Fibroblast of the conjunctiva (primary cell): ENCODE measurements around the gene MPND.
A peak's percentile ranks its signal among the peaks of the same experiment; 100 is the strongest.

ENCODE experiments used
- DNase-seq: peaks from one replicate; pipeline ENCODE4 v3.0.0-alpha.2; 2010; ENCODE audit warnings: low read depth

The MPND gene, protein sequence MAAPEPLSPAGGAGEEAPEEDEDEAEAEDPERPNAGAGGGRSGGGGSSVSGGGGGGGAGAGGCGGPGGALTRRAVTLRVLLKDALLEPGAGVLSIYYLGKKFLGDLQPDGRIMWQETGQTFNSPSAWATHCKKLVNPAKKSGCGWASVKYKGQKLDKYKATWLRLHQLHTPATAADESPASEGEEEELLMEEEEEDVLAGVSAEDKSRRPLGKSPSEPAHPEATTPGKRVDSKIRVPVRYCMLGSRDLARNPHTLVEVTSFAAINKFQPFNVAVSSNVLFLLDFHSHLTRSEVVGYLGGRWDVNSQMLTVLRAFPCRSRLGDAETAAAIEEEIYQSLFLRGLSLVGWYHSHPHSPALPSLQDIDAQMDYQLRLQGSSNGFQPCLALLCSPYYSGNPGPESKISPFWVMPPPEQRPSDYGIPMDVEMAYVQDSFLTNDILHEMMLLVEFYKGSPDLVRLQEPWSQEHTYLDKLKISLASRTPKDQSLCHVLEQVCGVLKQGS

DNA sequence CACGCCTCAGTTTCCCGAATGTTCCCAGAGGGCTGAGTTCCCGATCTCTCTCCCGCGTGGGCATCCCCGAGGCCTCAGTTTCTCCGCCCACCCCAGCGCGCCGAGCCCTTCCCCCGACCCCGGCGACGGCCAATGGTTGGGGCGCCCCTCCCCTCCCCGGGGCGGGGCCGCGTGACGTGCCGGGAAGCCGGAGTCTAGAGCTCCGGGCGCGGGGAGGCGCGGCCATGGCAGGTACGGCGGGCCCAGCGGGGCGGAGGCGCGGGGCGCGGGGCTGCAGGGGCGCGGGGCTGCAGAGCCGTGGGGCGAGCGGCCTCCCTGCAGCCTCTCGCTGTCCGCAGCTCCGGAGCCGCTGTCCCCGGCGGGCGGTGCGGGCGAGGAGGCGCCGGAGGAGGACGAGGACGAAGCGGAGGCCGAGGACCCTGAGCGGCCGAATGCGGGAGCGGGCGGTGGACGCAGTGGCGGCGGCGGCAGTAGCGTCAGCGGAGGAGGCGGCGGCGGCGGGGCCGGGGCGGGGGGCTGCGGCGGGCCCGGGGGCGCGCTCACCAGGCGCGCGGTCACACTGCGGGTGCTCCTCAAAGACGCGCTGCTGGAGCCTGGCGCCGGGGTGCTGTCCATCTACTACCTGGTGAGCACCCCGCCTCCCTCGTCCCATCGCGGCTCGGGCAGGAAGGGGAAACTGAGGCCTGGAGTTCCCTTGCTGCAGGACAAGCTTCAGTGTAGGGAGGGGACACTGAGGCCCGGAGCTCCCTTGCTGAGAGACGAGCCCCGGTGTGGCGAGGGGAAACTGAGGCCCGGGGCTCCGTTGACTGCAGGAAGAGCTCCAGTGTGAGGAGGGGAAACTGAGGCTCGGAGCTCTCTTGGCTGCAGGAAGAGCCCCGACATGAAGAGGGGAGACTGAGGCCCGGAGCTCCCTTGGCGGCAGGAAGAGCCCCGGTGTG, at the start of gene MPND:
Gene MPND (plus strand): TSS at position 193 of the 938 bp plus-strand sequence. CDS start 32 bp downstream, at position 225.
- peak; percentile 27 for DNase-seq

DNA sequence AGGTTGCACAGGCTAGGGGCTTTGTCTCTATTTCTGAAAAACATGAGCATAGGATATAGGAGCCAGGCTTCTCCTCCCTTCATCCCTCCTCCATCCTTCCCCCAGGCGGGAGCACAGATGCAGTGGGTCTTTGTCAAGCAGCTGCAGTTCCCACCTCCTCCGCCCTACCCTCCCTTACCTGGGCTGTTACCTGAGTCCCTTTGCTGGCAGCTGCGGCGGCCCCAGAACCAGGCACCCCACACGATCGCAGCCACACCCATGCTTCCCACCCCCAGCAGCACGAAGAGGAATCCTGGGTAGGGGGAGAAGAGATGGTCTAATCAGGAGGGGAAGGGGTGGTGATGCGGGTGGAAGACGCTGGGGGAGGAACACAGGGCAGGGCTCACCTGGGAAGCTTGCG, 49.0 kb upstream of the MPND start:
- no peak for DNase-seq

DNA sequence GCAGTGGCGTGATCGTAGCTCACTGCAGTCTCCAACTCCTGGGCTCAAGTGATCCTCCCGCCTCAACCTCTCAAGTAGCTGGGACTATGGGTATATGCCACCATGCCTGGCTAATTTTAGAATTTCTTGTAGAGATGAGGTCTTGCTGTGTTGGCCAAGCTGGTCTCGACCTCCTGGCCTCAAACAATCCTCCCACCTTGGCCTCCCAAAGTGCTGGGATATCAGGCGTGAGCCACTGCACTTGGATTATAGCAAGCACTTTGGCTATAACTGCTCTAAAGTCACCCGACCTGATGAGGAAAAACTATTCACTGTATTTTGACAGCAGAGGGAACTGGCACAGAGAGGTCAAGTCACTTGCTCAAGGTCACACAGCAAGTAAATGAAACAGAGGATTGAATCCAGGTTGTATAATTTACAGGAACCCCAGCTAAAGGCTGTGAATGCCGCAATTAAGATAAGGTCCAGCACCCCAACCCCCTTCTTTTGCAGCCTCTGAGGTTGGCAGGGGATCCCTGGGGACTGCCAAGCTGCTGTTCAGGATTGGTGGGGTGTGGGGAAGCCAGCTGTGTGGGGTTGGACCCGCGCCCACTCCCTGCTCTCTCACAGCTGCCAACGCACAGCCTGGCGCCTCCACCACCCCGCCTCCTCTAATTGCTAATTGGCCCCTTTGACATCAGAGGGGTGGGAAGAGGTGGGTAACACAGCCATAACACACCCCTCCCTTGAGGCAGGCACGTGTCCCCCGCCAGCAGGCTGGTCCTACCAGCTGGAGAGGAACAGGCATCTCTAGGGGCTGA, 47.2 kb upstream of the MPND start:
- no peak for DNase-seq

DNA sequence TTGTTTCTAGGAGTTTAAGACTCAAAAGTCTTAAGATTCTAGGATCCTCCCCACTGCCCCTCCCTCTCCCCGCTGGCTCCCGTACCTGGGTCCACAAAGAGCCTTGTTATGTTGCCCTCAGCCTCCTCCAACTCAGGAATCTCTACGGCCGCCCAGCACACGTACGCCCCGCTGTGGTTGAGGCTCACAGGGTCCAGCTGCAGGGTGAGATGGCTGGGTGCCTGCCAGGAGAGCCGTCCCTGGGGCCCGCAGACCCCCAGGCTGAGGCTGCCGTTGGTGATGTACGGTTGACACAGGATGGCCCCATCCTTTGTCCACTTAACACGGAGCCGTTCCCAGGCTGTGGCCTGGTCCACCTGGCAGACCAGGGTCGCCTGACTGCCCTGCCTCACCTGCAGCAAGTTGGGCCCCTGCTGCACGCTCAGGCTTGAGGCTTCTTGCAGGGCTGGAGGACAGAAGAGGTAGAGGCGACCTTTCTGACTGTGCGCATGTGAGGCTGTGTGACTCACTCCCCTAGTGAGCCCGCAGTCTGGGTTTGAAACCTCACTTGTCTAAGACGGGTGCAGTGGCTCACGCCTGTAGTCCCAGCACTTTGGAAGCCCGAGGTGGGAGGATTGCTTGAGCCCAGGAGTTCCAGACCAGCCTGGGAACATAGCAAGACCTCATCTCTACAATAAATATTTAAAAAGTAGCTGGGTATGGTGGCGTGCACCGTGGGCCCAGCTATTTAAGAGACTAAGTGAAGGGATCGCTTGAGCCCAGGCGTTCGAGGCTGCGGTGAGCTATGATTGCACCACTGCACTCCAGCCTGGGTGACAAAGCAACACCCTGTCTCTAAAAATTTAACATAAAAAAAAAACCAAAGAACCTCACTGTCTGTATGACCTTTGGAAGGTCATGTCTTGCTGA, 45.2 kb upstream of the MPND start:
- DNase-seq, result no peak

DNA sequence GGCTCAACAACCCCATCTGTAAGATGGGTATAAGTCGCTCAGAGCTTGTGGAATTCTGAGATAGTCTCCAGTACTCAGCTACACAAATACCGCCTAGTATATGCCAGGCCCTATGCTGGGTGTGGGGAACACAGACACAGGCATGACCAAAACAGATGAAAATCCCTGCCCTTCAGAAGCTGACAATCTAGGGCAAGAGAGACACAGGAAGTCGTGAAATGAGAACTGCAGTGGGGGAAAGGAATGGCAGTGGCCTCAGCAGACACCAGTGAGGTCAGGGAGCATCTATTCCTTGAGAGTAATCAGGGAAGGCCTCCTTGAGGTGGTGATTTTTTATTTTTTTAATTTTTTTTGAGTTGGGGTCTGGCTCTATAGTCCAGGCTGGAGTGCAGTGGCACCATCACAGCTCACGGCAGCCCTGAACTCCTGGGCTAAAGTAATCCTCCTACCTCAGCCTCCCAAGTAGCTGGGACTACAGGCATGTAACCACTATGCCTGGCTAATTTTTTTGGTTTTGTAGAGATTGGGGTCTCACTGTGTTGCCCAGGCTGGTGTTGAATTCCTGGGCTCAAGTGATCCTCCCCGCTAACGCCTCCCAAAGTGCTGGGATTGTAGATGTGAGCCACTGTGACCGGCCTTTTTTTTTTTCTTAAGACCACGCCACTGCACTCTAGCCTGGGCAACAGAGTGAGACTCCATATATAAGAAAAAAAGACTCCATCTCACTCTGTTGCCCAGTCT, 44.4 kb upstream of the MPND start:
- no peak for DNase-seq

DNA sequence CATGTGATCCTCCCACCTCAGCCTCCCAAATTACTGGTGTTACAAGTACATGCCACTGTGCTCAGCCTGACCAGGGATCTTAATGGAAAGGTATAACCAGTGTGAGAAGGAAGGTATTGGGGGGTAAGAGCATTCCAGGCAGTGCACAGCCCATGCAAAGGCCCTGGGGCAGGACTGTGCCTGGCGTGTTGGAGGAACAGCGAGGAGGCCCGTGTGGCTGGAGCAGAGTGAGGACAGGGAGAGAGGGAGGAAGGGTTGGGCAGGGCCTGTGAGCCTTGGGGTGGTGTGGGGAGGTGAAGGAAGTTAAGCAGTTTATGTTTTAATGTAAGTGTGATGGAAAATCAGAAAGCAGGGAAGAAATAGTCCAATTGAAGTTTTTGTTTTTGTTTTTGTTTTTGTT, 42.8 kb upstream of the MPND start:
- no peak for DNase-seq

DNA sequence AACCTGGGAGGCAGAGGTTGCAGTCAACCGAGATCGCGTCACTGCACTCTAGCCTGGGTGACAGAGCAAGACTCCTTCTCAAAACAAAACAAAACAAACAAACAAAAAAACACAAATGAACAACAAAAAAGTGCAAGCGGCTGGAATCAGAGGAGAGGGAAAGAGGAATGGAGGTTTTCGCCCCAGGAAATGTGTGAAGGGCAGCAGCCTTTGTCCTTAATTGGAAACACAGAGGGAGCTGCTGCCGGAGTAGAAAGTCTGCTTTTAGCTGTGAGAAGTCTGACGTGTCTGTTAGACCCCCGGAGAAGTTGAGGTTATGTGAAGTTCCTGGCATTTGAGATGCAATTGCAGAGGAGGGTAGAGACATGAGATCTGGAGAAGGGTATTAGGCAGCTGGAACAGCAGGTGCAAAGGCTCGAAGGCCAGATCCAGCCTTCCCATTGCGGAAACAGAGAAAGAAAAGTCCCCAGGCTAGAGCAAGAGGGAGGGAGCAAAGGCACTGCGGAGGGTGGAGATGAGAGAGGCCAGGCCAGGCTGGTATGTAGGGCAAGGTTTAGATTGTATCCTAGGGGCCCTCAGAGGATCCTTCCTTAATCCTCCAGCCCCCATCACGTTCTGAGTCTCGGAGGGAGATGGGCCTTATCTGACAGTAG, 41.6 kb upstream of the MPND start:
- no peak for DNase-seq

DNA sequence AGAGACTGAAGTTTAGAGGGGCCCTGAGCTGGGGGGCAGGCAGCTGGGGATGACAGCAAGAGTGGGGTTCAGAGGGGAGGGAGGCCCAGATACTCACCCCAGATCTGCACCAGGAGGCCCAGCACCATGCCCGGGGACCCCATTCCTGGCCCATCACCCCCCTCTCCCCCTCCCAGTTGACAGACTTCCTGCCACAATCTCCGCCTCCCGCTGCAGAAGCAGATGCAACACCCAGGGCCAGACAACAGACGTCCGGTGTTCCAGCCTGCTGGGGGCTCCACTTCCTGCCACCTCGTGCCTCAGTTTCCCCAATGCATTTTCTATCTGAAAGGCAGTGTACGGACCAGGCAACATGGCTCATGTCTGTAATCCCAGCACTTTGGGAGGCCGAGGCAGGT, 41.1 kb upstream of the MPND start, which contains the start of gene TMIGD2:
Gene TMIGD2 (minus strand): TSS at position 147 of the 398 bp plus-strand sequence. CDS start 4 bp downstream, at position 143.
- DNase-seq, result no peak

DNA sequence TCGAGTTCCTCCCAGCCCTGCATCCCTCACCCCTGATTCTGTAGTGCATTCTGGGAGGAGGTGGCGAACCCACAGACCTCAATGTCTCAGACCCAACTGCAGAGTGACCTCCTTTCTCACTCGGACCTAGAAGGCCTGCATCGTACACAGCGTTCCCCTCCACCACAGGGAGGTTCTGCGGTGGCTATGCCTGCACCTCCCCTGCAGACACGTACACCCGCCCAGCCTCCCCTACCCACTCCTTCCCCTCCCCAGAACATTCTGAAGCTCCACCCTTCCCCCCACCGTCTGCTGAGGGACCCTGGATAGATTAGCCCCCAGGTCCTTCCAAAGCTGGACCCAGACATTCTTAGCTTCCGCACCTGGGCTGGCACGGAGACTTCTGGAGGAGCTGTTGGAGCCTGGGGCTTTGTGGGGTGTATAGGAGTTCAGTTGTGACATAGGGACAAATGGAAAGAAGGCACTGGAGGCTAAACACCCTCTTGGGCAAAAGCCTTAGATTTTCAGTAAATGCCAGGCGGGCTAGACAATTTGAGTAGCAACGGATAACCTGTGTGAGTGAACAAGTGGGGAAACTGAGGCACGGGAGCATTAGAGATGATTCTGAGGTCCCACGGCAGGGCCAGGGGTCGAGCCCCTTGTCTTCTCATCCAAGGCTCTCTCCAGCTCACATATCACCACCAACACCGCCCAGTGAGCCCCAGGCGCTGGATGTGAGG, 39.4 kb upstream of the MPND start:
- DNase-seq, result no peak

DNA sequence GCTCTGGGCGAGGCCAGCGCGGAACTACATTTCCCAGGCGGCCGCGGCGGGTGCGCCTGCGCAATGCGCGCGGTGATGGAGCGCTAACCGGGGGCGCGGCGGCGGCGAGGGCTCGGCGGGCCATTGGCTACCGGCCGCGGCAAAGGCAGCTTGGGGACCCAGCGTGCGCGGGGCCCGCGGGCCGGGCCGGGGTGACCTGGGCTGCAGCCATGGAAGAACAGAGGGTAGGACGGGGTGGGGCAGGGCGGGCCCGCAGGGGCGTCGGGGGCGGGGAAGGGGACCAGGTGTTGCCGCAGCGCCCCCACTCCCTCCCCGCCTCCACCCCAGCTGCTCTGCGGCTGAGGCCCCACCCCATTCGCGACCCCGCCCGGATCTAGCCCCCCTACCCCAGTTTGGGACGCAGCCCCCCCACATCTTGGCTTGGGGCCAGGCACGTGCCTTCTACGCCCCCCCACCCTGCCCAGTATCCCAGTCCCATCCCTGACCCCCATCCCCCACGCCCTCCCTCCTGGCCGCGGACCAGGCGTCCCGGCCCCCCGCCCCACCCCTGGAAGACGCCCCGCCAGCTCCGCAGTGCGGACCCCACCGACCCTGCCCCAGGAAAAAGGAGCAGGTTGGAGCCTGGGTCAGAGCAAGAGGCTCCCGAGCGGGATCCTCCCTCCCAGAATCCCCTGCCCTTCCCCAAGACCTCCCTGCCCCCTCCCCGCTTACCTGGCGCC, 38.7 kb upstream of the MPND start, which contains the start of gene FSD1:
Gene FSD1 (plus strand): TSS at position 61 of the 719 bp plus-strand sequence. CDS start 149 bp downstream, at position 210.
- no peak for DNase-seq

DNA sequence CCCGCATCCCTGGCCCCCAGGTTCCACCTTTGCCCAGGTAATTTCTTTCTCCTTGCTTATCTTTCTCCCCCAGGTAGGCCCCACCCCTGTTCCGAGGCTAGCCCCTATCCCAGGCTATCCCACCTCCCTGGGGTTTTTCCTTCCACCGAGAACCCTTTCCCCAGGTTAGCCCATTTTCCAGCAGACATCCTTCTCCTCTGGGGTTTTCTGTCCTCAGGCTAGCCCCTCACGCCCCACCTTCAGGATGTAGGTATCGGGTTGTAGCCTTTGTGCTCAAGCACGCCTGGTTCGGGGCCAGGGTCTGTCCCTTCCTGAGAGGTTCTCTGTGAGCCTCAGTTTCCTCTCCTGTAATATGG, 38.1 kb upstream of the MPND start:
- DNase-seq, result no peak

DNA sequence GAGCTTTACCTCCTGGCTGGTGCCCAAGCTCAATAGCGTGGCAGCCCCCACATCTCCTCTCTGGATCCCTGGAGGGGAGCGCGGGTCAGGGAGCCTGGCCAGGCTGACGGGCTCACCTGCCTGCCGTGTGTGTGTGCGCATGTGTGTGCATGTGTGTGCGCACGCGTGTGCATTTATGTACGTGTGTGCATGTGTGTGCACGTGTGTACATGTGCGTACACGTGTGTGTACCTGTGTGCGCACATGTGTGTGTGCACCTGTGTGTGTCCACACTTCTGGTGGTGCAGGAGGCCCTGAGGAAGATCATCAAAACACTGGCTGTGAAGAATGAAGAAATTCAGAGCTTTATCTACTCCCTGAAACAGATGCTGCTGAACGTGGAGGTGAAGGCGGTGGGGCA, 37.7 kb upstream of the MPND start:
- no peak for DNase-seq

DNA sequence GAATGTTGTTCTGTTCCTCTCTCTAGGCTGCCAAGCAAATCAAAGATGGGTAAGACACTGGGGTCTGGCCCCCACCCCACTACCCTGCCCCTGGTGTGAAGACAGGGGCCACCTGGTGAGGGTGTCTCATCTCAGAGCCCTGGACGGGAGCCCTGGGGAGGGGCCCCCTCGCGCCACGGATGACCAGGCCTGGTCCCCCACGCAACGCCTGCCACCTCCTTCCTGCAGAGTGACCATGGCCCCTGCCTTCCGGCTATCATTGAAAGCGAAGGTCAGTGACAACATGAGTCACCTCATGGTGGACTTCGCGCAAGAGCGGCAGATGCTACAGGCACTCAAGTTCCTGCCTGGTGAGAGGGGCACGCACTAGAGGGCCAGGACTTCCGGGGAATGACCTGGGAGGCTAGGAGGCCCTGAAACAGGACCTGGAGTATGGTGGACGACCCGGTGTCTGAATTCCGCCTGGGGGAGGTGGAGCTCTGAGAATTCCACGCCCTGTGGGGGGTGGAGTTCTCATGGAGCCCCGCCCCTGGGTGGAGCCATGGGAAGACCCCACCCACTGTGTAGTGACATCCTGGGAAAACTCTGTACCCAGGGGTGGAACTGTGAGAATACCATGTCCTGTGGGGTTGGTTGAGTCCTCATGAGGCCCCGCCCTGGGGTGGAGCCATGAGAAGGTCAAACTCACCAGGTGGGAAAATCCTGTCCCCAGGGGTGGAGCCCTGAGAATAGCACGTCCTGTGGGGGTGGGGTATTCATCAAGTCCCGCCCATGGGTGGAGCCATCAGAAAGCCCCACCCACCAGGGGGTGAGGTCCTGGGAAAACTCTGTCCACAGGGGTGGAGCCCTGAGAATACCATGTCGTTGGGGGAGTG, 32.9 kb upstream of the MPND start:
- DNase-seq, result no peak

DNA sequence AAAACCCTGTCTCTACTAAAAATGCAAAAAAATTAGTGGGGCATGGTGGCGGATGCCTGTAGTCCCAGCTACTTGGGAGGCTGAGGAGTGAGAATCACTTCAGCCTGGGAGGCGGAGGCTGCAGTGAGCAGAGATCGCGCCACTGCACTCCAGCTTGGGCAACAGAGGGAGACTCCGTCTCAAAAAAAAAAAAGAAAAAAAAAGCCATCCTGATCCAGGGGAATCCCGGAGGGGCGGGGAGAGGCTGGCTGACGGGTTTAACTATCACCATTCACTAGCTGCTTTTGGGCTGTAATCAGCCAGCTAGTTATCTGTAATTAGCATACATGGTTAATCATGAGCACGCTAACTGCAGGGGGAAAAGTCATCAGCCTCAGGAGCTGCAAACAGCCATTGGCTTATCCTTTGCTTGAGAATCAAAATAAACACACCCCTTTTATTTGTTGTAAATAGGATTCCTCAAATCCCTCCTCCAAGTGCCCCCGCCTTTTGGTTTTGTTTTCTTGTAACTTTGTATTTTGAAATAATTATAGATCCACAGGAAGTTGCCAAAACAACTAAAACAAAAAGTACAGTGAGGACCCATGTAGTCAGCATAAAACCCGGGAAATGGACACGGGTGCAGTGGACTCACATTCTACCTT, 29.4 kb upstream of the MPND start:
- DNase-seq, result no peak

DNA sequence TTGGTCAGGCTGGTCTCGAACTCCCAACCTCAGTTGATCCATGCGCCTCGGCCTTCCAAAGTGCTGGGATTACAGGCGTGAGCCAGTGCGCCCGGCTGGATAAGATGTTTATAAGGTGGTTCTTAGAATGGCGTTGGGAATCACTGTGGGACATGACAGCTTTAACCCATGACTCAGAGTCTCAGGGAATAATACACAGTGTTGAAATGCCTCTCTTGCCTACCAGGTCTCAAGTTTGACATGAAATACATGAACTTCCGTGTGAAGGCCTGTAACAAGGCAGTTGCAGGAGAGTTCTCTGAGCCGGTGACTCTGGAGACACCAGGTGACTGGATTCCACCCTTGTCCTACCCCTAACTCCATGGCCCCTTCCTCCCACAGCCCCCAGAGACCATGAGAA, 26.4 kb upstream of the MPND start:
- no peak for DNase-seq

DNA sequence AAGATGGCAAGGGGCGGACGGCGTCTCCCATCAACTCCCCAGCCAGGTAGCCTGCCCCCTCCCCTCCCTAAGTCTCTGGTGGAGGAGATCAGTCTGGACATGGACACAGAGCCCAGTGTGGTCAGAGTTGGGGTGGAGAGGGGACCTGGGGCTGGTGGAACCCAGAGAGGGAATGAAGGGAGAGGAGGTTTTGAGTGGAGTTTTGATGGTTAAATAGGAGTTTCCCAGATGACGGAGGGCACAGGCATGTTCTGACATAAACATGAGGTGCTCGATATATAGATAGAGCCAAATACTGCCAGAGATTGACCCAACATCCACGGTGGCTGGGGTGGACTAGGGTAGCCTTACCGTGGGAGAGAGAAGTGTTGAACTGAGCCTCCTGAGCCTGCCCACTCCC, 24.9 kb upstream of the MPND start:
- DNase-seq, result no peak
